BJ (cell line): ENCODE results near the gene LDB2. TPM values are rescaled to one million over a fixed set of nuclear protein-coding genes. Genes with fewer than 3 reads are reported as not detected.
A peak's percentile ranks its signal among the peaks of the same experiment; 100 is the strongest.

Experiments used
- CTCF ChIA-PET: fragments of 350-600 bp; formaldehyde crosslinking; extraction: SDS; loops from one replicate; lab custom pipeline; 2021; ENCODE audit warnings: antibody characterized with exemption, inconsistent platforms; lab: Yijun Ruan, JAX
- POLR2A ChIA-PET: fragments of 300-600 bp; sonication (Branson Sonifier 250); formaldehyde crosslinking; extraction: SDS; loops from one replicate; lab custom pipeline; 2021; ENCODE audit warnings: antibody characterized with exemption; lab: Charles Lee
- DNase-seq: peaks from one replicate; pipeline ENCODE4 v3.0.0-alpha.2; 2011; ENCODE audit warnings: low read depth
- H3K27me3 ChIP-seq: 2 replicates; pipeline ENCODE4 v1.6.0; 2011; ENCODE audit warnings: low read length; ENCODE audit not compliant: control insufficient read depth, insufficient read depth
- H3K36me3 ChIP-seq: 2 replicates; pipeline ENCODE4 v1.5.1; 2011; ENCODE audit warnings: low read length; ENCODE audit not compliant: control insufficient read depth, insufficient read depth
- H3K4me3 ChIP-seq: 2 replicates; pipeline ENCODE4 v1.5.1; 2011; ENCODE audit warnings: low read depth, mild to moderate bottlenecking, control low read depth, low read length
- CTCF ChIP-seq: IDR thresholded peaks from 2 replicates; pipeline ENCODE4 v1.5.1; 2011; ENCODE audit warnings: low read depth, mild to moderate bottlenecking, control low read depth, inconsistent platforms, low read length, moderate library complexity; ENCODE audit not compliant: insufficient read depth
- polyA plus RNA-seq: library from polyadenylated mRNA; depleted of rRNA; stranded (reverse); fragments of >200 nt; gene quantifications from 2 replicates; pipeline ENCODE4 v1.2.3, GENCODE V29; 2011

The LDB2 gene
- polyA plus RNA-seq, 1 experiment, result 79.7 TPM

GRCh38 chr4:16692046-16692445 is 206.4 kb downstream of the LDB2 start:
- no peak for DNase-seq
- CTCF ChIA-PET, result interaction anchor here (0.7 to 1.2 kb wide), 2 partner anchors 13 to 471 kb away, joined by 3 to 4 read pairs; no protein-coding TSS in a partner anchor
- POLR2A ChIA-PET, result no interaction called here
- Histone ChIP-seq H3K4me3 (no peak overlapping the region), H3K27me3 (no peaks in the 10 kb centered on the region), H3K36me3 (no peaks in the 10 kb centered on the region)
- no peak for TF ChIP-seq CTCF

GRCh38 chr4:16691450-16691849 is 207.0 kb downstream of the LDB2 start:
- no peak for DNase-seq

GRCh38 chr4:16687845-16688244 is 210.6 kb downstream of the LDB2 start:
- CTCF ChIA-PET, result no interaction called here
- DNase-seq, result no peak

More at GRCh38 chr4:16691450-16691849, 207.0 kb downstream of the LDB2 start:
- Histone ChIP-seq H3K4me3 (no peak overlapping the region), H3K27me3 (no peaks in the 10 kb centered on the region), H3K36me3 (no peaks in the 10 kb centered on the region)
- TF ChIP-seq CTCF, result no peak
- ChIA-PET POLR2A (no interaction called here), CTCF (interaction anchor here (0.7 kb wide), 1 partner anchor 13 kb away, joined by 3 read pairs; no protein-coding TSS in a partner anchor)

GRCh38 chr4:16687011-16687410 is 211.4 kb downstream of the LDB2 start:
- POLR2A ChIA-PET, result no interaction called here
- CTCF ChIA-PET, result no interaction called here

More at GRCh38 chr4:16687845-16688244, 210.6 kb downstream of the LDB2 start:
- Histone ChIP-seq H3K27me3 (no peaks in the 10 kb centered on the region), H3K4me3 (no peak overlapping the region), H3K36me3 (no peaks in the 10 kb centered on the region)
- TF ChIP-seq CTCF, result no peak
- POLR2A ChIA-PET, result no interaction called here

GRCh38 chr4:16686195-16686594 is 212.2 kb downstream of the LDB2 start:
- H3K27me3 ChIP-seq, result no peaks in the 10 kb centered on the region
- H3K4me3 ChIP-seq, result no peak overlapping the region
- peak; percentile 94 for DNase-seq
- TF ChIP-seq CTCF, result no peak
- ChIA-PET CTCF (no interaction called here), POLR2A (no interaction called here)
- H3K36me3 ChIP-seq, result no peaks in the 10 kb centered on the region

More at GRCh38 chr4:16687011-16687410, 211.4 kb downstream of the LDB2 start:
- no peak for TF ChIP-seq CTCF
- no peak overlapping the region for H3K4me3 ChIP-seq
- no peaks in the 10 kb centered on the region for H3K36me3 ChIP-seq
- DNase-seq, result no peak
- no peaks in the 10 kb centered on the region for H3K27me3 ChIP-seq
